ENCODE data around the gene DNAJC18.

- no peak for TF ChIP-seq CTCF (tag by site-specific recombination; IDR thresholded peaks at IDR 0.05)
- TF ChIP-seq OVOL3 (tag by site-specific recombination; IDR thresholded peaks at IDR 0.05): no peak
- TF ChIP-seq ZNF175 (tag by site-specific recombination; IDR thresholded peaks at IDR 0.05): no peak
- TF ChIP-seq ZNF488 (tag by site-specific recombination; IDR thresholded peaks at IDR 0.05): no peak
- TF ChIP-seq KLF7 (tag by site-specific recombination; IDR thresholded peaks at IDR 0.05; ENCODE audit: borderline replicate concordance): no peak
- TF ChIP-seq, protein P1, sequence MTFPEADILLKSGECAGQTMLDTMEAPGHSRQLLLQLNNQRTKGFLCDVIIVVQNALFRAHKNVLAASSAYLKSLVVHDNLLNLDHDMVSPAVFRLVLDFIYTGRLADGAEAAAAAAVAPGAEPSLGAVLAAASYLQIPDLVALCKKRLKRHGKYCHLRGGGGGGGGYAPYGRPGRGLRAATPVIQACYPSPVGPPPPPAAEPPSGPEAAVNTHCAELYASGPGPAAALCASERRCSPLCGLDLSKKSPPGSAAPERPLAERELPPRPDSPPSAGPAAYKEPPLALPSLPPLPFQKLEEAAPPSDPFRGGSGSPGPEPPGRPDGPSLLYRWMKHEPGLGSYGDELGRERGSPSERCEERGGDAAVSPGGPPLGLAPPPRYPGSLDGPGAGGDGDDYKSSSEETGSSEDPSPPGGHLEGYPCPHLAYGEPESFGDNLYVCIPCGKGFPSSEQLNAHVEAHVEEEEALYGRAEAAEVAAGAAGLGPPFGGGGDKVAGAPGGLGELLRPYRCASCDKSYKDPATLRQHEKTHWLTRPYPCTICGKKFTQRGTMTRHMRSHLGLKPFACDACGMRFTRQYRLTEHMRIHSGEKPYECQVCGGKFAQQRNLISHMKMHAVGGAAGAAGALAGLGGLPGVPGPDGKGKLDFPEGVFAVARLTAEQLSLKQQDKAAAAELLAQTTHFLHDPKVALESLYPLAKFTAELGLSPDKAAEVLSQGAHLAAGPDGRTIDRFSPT (tag by site-specific recombination; IDR thresholded peaks at IDR 0.05): no peak
- TF ChIP-seq ZNF548 (tag by site-specific recombination; IDR thresholded peaks at IDR 0.05): no peak
- TF ChIP-seq ZNF350 (tag by site-specific recombination; IDR thresholded peaks at IDR 0.05): no peak
- TF ChIP-seq, protein P2, sequence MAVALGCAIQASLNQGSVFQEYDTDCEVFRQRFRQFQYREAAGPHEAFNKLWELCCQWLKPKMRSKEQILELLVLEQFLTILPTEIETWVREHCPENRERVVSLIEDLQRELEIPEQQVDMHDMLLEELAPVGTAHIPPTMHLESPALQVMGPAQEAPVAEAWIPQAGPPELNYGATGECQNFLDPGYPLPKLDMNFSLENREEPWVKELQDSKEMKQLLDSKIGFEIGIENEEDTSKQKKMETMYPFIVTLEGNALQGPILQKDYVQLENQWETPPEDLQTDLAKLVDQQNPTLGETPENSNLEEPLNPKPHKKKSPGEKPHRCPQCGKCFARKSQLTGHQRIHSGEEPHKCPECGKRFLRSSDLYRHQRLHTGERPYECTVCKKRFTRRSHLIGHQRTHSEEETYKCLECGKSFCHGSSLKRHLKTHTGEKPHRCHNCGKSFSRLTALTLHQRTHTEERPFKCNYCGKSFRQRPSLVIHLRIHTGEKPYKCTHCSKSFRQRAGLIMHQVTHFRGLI (tag by site-specific recombination; IDR thresholded peaks at IDR 0.05): no peak
- TF ChIP-seq ZNF274 (IDR thresholded peaks at IDR 0.05; ENCODE audit: low read length): no peak
- no peak for TF ChIP-seq ZNF274 (tag by site-specific recombination; IDR thresholded peaks at IDR 0.05; ENCODE audit: borderline replicate concordance)
- no peak for TF ChIP-seq REST (tag by site-specific recombination; IDR thresholded peaks at IDR 0.05)
- no peak for TF ChIP-seq SETDB1 (IDR thresholded peaks at IDR 0.05; ENCODE audit: insufficient read length, low read length)
Observed at GRCh38 chr5:139426203-139426885, 13.0 kb downstream of the DNAJC18 start.

Measured in HEK293 (cell line).